EL (cell line): ENCODE measurements around the gene COL25A1.
A peak's percentile ranks its signal among the peaks of the same experiment; 100 is the strongest.
"Not testable (repeated sequence)": the region's sequence is repeated elsewhere in the genome, so short reads cannot be mapped to it uniquely, and the experiment has no call there.

Experiments used
- DNase-seq: peaks from one replicate; pipeline ENCODE4 v3.0.0-alpha.2; 2016

Gene COL25A1

DNA sequence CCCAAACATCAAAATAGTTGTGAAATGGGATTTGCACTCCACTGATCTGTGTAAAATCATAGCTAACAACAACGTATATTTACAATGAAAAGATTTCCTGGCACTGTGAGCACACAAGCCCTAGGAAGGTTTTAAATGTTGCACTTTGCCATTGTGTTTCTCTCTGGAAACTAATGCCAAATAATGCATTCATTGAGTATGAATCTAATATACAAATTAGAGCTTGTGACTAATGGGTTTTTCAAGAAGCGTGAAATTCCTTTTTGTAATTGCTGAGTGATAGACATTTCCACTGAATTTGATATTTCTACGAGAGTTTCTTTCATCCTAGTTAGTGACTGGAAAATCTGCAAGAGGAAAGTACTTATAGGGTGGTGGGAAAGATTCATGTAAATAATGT lies 135.9 kb downstream of the COL25A1 start:
- no peak for DNase-seq

DNA sequence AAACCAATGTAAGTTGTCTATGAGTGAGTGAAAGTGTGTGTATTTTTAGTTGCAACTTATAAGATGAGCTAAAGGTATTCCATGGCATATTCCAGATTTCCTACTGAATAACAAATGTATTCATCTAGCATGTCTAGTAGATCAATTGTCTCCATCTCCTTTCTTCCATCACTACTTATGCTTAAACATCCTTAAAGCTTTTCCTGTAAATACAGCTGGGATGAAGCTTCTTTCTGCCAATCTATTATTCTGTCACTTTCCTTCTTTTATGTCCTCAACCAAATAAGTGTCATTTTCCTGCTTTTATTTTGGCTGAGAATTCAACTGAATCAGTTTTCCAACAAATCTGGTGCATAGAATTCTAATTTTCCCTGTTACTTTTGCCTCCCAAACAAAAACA lies 136.3 kb downstream of the COL25A1 start:
- DNase-seq: no peak

DNA sequence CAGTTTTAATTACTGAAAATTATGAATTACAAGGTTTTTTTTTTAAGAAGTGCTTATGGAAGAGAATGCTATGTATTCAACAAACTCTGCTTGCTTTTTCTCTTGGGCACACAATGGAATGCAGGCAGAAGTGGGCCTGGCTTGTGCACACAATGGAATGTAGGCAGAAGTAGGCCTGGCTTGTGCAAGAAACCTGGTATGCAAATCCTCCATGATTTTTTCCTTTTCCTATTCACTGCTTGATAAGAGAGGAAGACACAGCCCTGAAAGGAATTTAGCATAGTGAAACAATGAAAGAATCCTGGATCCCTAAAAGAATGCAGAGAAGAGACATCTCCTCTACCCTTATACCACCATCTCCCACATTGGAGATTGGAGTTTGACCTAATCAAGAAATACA lies 138.4 kb downstream of the COL25A1 start:
- peak; percentile 12 for DNase-seq

DNA sequence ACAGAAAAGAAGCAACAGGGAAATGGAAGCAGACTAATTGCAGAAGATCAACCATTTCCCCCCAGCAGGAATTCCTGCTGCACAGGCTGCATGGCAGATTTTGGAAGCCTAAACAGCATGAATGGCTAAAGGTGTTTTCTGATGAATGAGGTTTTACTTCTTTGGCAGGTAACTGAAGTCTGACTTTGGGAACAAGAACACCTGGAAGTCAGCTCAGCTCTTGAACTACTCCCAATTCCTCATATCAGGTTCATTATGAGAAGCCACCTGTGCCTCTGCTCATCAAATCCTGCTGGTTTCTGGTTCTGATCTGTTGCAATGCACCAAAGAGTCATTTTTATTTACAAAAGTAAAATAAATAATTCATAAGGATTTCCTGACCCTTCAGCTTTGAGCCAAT lies 139.0 kb downstream of the COL25A1 start:
- DNase-seq: no peak

DNA sequence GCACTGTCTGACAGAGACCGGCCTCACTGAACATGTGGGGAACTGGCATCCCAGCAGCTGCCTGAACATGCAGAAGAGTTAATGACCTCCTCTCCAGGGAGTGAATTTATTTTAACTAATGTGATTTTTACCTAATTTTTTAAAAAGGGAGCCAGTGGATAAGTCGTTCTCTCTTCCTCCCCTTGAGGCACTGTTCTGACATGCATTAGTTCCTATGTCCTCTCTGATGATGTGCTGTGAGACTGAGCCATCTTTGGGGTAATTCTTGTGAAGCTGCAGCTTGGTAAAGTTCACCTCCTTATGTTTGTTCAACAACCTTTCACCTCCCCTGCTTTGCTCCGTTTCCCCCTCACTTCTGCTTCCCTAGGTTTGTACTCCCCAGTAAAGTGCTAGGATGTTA lies 139.7 kb downstream of the COL25A1 start:
- DNase-seq: no peak

DNA sequence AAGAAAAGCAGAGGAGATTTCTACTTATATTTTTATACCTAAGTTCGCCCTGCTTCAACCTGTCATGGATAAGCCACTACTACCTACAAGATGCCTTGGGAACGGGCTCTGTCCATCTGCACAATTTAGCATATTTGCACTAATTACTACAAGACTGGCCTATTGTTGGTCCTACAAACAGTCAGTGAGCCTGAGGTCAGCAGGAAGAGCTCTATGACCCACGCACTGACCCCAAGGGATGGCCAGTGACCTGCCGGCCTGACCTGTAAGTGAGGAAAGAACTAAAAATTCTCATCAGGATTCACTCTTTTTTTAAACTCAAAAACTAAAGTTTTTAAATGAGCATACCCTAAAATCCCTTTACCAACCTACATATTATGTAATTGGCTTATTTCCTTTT lies 142.0 kb downstream of the COL25A1 start:
- DNase-seq: no peak

DNA sequence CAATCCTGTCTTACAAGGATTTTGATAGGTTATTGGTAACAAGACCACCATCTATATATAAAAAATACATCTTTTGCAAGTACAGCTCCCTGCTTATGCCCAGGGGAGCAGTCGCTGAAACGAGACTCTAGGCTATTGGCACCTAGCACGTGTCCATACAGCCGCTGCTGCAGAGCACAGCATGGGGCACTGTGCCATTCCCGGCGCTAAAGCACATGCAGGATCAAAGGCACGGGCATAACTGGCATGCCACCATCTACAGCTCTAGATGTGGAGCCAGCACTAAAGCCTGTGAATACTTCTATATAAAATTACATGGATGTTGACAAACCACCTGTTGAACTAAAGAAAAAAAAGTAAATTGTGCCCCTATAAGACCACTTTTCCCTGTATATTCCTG lies 144.8 kb downstream of the COL25A1 start:
- no peak for DNase-seq

DNA sequence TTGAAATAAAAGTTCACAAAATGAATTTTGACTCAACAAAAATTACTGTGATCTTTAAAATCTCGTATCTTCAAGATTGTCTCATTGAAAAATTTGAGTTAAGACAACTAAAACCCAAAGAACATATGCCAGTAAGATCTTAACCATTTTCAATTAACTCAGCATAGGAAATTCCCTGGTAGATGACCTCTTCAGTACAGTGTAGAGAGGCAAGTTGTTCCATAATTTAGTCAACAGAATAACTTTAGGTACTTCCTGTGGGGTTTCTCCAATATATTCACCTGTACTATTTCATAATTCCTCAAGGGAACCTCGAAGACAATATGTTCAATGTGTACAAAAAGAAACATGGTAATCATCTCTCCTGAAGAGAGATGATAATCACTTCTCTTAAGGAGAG lies 145.3 kb downstream of the COL25A1 start:
- no peak for DNase-seq

DNA sequence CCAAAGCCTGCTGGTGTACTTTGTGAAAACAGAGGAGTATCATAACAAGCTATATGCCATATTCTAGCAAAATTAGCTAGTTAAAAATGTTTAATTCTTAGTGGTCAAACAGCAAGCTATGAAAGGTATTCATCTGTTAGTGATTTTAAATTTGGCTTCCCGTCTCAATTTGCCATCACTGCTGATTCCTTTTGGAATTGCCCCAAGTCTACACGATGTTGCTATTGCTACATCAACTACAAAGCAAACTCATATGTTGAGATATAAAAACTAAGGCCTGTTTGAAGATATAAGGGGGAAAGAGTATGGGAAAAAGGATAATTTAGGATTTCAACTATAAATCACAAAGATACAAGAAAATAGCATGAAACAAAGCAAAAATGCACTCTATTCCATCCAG lies 146.1 kb downstream of the COL25A1 start:
- no peak for DNase-seq

DNA sequence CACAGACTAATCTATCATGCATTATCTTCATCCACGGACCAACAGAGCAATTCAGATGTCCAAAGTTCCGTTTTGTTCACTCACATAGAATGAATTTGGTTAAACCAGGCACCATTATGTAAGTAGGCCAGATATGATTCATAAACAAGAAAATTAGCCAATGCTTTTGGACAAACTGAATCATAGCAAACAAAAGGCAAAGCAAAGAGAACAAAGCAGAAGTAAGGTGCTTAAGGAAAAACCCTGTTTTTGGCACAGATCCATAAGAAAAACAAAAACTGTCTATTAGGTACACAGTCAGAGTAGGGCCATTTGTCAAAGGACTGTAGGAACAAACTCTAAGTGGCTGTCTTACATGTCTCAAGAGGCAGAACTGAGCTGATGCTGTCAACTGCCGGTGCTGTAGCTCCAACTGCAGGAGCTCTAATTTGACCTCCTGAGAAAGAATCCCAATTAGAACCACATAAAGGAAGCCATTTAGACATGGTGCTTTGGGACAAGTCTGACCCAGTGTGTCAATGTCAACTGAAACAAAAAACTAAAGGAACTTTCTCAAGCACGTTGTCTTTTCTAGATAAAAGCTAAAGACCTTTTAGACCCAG lies 146.7 kb downstream of the COL25A1 start:
- no peak for DNase-seq

DNA sequence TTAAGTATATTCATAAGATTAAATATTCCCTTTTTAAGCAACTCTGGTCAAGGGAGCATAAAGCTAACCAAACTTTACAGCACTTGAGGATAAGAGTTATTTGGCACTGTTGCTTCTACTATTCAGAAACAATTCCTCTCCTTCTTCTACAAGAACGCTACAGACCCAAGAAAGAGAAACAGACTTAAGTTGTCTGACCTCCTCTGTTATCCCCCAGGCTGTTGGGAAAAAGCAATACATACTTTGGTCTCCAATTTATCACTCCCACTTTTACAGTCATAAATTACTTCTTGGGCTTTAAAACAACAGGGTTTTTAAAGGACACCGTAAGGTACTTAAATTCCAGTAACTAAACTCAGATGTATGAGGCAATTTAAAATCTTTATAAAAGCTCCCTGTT lies 147.4 kb downstream of the COL25A1 start:
- DNase-seq: no peak

DNA sequence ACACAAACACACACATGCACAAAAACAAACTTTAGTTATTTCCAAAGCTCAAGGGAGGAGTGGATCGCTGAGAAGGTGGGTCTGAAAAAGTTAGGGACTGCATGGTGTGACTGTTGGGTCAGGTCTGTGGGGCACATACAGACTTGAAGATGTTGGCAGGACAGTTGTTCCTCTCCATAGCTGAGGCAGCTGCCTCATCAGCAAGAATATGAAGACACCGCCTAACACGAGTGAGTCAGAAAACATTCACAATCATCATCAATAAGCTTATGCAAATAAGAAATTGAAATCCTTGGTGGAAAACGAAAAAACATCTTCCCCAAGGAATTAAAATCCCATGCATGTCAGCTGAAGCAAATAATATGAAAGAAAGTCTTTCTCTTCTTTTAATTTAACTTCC lies 148.0 kb downstream of the COL25A1 start:
- no peak for DNase-seq

DNA sequence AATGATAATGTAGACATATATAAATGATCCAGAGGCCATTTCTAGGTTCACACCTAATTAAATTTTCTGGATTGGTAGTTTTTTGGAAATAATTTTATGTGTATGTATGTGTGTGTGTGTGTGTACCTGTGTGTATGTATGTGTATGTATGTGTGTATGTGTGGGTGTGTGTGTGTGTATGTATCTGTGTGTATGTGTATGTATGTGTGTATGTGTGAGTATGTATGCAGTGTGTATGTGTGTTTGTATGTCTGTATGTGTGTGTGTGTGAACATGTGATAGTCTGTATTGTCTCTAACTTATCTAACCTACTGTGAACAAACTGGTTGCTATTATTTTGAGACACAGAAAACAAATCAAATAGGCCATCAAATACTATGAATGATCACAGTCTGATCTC lies 152.6 kb downstream of the COL25A1 start:
- DNase-seq: no peak

DNA sequence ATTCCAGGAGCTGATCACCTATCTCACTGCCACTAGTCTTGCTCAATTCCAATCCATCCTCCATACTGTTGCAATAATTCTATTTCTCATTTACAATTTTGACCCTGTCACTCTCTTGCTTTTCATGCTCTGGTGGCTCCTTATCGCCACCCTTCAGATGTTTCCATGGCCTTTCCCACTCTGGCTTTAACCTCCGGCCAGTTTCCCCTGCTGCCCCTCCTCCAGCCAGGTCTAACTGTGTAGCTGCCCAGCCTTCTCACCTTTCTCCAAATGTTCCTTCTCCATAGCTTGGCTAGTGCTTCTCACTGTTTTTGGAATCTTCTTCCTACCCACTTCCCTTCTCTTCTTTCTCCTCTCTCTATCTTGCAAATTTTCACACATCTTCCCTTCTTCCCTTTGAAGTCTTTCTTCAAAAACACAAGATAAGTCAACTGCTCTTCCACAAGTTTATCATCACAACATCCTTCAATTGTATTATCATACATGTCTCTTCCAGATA lies 153.8 kb downstream of the COL25A1 start:
- DNase-seq: no peak

DNA sequence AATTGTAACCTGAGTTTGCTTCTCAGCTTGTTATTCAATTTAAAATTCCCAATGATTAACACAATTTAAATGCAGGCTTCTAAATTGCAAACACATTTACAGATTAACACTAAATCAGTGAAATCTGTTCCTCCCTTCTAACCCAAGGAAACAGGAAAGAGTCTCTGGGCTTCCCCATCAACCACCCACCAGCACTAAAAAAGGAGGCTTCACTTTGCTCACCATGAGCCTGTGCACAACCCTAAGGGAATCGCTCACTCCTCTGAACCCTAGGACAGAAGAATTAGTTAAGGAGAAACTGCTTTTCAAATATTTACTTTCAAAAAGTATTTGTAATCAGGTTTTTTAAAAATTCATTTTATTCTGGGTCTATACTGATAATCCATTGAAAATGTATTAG lies 155.3 kb downstream of the COL25A1 start:
- DNase-seq: no peak

DNA sequence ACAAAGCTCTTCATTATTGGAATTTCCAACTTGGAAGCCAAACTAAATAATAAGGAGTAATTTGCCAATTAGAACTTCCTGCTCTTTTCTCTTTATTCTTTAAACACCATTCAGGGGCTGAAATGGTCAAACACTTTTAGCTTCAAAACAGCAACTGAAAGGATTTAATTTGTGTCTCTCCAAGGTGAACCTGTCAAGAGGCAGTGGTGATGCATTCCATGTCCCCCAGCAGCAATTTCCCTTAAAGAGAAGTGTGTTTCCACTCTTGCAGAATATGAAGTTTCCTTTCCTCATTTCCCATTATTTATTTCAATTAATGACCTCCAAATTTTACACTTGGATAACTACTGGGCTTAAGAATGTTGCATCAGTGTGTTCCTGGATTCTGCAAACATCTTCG lies 156.0 kb downstream of the COL25A1 start:
- no peak for DNase-seq

DNA sequence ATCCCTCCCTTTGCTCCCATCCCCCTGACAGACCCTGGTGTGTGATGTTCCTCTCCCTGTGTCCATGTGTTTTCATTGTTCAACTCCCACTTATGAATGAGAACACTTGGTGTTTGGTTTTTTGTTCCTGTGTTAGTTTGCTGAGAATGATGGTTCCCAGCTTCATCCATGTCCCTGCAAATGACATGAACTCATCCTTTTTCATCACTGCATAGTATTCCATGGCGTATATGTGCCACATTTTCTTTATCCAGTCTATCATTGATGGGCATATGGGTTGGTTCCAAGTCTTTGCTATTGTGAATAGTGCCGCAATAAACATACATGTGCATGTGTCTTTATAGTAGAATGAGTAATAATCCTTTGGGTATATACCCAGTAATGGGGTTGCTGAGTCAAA lies 164.3 kb downstream of the COL25A1 start:
- not testable (repeated sequence) for DNase-seq

DNA sequence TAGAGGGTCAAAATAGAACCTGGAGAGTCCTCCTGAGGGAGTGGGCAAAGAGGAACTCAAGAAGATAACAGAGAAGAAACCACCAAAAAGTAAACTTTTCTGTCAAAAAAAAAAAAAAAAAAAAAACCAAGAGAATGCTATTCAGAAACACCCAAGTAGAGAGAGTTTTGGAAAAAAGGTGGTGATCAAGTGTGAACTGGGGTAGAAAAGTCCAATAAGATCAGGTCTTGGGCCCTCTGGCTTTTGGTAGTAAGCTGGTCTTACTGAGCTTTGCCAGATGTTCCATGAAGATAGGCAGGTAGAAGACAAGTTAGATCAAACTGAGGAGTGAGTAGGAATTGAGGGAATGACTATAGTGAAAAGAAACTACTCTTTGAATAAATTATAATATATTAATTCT lies 167.5 kb downstream of the COL25A1 start:
- no peak for DNase-seq

DNA sequence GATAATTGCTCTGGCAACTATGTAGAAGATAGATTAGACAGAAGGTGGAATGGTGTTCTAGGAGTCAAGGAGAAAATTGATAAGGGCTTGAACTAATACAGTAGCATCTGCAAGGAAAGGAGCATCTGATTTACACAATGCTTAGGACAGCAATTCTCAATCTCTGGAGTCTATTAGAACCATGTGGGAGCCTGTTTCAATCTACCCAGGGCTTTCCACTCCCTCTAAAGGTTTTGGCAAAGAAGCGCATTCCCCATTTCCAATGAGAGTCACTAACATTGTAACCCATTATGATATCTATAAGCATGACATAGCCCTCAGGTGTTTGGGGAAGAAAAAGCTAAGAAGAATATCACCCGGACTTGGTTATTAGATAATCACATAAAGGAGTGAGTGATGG lies 168.2 kb downstream of the COL25A1 start:
- DNase-seq: no peak

DNA sequence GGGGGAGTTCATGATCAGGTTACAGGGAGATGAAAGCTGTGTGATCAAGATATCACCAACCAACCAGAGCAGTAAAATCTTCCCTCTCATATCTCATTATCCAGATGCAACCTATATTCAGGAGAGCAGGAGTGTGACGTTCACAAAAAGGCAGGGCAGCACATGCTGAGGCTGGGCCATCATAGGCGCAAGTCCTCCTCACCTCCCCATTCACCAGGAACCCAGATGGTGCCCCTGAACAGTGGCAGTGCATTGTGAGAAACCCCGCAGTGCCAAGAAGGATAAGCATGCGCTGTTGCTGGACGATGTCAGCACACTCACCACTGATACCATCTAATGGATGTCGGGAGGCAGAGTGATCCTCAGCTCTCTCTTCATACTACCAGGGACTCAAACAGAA lies 170.9 kb downstream of the COL25A1 start:
- no peak for DNase-seq

DNA sequence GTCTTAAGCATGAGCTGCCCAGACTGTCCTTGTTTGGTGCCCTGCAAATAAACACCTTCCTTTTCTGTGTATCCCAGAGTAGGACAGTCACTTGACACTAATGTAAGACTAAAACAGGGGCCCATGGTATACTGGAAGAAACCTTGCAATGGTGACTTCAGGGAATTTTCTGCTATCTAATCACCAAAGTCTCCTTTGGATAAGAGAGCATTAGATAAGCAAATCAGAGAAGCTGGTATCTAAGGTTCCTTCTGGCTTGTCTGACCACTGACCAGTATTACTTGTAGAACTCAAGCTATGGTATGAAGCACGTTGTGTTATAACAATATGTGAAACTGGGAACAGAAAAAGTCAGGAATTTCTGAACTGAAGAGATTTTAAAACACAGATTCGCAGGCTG lies 173.9 kb downstream of the COL25A1 start:
- DNase-seq: no peak

DNA sequence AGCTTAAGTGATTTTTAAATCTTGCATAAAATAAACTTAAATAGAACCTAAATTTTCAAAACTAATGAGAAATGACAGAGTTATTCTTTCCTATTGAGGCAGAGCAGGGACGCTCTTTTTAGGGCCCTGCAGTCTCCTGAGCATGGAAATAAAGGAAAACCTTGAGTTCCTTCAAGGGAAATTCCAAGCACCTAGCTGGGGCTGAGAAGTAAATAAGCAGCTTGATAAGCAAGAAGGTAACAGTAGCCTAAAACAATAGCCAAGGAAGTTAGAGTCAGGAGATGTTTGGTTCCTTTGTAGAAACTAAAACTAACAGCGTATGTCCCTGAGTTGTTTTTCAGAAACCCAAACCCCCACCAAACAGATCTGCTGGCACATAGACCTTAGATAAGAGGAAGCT lies 174.6 kb downstream of the COL25A1 start:
- no peak for DNase-seq

DNA sequence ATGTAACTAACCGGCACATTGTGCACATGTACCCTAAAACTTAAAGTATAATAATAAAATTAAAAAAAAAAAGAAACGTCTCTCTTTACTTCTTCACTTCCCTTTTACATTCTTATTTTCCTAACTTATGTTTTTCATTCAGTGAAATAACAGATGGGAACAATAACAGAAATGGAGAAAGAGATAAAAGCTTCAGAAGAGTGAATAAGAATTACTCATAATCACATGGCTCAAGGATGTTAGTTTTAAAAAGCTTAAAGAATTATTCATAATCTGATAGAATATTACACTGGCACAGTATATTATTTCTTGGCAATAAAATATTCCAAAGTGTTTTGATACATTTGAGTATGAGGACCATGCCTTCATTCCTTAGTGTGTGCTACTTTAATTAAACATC lies 175.6 kb downstream of the COL25A1 start:
- no peak for DNase-seq

DNA sequence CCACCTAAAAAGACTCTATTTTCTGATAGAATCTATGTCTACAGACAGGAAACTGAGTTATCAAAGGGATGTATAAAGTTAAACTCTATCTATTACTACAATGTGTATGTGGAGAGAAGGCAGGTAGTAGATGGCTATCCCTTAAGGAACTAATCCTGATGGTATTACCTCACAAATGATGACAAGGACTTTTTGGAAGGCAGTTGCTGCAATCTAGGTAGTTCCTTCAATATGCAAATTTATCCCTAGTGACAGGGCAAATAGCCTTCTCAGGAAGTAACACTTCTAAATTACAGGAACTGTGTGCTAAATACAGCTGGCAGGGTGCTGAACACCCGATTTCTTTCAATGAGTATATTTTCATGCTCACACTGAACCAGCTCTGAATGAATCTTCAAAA lies 177.4 kb downstream of the COL25A1 start:
- DNase-seq: no peak

DNA sequence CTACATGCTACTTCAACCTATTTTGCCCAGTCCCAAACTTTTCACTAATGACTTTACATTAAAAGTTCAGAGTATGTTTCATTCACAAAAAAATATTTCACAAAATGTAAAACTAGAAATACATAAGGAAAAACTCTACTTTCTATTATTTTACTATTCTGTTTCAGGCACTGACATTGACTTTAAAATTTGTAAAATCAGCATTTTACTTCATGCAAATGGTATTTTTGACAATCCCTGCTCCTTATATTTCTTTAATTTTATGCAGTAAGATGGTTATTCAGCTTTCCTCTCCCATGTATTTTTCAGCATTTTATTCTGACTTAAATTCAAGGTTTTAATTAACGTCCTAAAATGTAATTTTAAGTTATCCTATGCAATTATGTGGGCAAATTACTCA lies 178.5 kb downstream of the COL25A1 start:
- no peak for DNase-seq

DNA sequence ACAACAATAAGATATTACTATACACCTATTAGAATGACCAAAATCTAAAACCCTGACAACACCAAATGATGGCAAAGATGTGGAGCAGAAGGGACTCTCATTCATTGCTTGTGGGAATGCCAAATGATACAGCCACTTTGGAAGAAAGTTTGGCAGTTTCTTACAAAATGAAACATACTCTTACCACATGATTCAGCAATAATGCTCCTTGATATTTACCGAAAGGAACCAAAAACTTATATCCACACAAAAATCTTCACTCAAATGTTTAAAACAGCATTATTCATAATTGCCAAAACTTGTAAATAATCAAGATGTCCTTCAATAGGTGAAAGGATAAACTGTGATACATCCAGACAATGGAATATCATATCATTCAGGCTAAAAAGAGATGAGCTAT lies 180.9 kb downstream of the COL25A1 start:
- DNase-seq: no peak
